NCI-H2227 (cell line): ENCODE data around the gene HNRNPD.
"Not testable (repeated sequence)": the region's sequence is repeated elsewhere in the genome, so short reads cannot be mapped to it uniquely, and the experiment has no call there.

Experiments used
- DNase-seq: peaks from one replicate; lab custom pipeline; 2025; ENCODE audit not compliant: unreplicated experiment; lab: John Stamatoyannopoulos, UW

HNRNPD gene, protein sequence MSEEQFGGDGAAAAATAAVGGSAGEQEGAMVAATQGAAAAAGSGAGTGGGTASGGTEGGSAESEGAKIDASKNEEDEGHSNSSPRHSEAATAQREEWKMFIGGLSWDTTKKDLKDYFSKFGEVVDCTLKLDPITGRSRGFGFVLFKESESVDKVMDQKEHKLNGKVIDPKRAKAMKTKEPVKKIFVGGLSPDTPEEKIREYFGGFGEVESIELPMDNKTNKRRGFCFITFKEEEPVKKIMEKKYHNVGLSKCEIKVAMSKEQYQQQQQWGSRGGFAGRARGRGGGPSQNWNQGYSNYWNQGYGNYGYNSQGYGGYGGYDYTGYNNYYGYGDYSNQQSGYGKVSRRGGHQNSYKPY

DNA sequence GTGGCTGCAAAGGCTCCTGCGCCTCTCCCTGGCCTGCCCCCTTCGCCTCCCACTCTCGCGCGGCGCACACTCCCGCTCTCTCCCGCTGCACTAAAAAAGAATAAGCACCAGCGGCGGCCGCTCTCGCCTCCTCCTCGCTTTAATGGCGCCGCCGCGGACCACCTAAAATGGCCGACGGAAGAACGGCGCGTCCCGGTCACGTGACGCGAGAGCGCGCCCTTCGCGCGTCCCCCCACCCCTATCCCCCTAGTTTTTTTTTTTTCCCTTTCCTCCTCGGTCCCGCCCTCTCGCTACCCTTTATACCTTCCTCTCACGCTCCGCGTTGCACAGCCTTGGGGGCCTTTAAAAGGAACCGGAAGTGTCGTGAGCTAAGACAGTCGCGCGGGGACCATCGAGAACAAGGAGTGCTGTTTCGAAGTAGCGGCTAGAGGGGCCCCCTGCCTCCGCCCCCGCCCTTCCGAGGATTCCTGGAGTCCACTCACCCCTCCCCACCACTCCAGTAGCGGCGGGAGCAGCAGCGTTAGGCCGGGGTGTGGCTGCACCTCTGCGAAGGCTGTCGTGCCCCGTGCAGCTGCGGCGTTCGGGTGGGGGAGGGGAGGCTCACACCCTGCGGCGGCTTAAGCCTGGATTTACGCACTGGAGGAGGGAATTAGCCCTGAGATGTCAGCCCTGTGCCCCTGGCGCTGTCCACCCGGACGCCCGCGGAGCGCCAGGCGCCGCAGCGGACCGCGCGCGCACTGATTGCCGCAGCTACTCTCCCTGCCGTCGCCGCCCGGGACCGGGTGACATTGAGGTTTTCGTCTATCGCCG lies at the start of gene HNRNPD:
Gene HNRNPD (minus strand): TSS at position 176 of the 810 bp plus-strand sequence. CDS start 313 bp downstream, outside the sequence.
- peak; percentile 98 for DNase-seq

DNA sequence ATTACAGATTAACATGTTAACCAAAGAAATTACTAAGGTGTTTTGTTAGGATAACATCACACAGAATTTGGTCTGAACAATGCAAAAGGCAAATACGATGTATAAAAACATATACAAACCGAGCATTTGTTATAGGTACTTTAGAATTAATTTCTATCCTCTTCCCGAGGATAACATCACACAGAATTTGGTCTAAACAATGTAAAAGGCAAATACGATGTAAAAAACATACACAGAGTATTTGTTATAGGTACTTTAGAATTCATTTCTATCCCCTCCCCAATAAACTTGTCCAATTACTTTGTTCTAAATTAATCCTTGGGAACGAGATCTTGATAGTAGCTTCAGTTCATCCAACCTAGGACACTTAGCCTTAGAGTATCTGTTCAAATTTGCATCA lies 48.8 kb upstream of the HNRNPD start:
- no peak for DNase-seq

DNA sequence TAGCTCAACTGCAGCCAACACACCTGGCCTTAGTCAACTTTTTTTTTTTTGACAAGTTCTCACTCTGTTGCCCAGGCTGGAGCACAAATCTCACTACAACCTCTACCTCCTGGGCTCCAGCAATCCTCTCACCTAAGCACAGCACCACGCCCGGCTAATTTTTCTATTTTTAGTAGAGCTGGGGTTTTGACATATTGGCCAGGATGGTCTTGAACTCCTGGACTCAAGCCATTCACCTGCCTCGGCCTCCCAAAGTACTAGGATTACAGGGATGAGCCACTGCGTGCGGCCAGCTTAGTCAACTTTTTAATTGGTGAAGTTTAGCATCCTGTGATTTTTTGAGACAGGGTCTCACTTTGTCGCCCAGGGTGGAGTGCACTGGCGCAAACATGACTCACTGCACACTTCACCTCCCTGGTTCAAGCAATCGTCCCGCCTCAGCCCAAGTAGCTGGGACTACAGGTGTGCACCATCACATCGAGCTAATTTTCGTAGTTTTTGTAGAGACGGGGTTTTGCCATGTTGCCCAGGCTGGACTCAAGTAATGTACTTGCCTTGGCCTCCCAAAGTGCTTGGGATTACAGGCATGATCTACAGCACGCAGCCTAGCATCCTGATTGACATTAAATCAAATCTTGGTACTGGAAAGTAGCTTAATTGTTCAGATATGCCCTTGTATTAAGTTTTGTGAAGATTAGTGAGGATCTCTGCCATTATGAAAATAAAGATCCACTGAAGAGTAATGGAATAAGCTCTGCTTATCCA lies 48.2 kb upstream of the HNRNPD start:
- DNase-seq: no peak

DNA sequence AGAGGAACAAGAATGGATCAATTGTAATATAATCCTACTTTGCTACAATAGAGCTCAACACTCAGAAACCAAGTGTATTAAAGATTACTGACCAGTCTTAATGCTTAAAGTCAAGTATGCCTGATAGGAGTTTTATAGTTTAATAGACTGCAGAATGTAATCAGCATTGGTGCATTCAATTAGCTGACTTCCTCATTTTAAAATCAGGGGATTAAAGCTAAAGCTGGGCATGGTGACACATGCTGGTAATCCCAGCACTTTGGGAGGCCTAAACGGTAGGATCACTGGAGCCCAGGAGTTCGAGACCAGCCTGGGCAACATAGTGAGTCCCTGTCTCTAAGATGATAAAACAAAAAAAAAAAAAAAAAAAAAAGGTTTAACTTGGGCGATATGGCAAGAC lies 45.7 kb upstream of the HNRNPD start:
- no peak for DNase-seq

DNA sequence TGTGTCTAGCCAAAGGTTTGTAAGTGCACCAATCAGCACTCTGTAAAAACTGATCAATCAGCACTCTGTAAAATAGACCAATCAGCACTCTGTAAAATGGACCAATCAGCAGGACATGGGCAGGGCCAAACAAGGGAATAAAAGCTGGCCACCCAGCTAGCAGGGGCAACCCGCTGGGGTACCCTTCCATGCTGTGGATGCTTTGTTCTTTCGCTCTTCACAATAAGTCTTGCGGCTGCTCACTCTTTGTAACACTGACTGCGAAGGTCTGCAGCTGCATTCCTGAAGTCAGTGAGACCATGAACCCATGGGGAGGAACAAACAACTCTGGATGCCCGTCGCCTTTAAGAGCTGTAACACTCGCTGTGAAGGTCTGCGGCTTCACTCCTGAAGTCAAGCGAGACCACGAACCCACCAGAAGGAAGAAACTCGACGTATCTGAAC lies 42.2 kb upstream of the HNRNPD start:
- DNase-seq: no peak

DNA sequence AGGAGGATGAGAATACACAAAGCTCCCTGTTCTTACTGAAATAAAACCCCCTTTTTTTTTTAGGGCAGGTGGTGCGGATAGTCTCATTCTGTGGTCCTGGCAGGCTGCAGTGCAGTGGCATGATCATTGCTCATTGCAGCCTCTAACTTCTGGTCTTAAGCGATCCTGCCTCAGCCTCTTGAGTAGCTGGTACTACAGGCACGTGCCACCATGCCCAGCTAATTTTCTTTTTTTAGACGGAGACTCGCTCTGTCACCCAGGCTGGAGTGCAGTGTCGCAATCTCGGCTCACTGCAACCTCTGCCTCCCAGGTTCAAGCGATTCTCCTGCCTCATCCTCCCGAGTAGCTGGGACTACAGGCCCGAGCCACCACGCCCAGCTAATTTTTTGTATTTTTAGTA lies 41.3 kb upstream of the HNRNPD start:
- not testable (repeated sequence) for DNase-seq

DNA sequence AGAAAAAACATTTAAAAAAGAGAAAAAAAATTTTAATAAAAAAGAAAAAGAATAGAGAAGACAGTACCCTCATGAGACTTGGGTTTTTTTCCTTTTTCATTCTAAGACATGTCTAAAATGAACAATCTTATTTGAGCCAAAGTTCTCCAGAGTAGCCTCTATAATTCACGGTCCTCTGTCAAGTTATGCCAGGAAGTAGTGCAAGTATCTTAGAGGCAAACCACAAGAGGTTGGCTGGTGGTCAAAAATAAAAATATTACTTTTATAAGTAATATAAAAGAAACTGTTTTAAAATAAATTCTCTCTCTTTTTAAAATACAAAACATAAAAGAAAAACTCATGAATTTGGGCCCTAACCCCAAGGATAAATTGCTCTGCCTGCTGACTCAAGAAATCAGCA lies 29.9 kb upstream of the HNRNPD start:
- no peak for DNase-seq

DNA sequence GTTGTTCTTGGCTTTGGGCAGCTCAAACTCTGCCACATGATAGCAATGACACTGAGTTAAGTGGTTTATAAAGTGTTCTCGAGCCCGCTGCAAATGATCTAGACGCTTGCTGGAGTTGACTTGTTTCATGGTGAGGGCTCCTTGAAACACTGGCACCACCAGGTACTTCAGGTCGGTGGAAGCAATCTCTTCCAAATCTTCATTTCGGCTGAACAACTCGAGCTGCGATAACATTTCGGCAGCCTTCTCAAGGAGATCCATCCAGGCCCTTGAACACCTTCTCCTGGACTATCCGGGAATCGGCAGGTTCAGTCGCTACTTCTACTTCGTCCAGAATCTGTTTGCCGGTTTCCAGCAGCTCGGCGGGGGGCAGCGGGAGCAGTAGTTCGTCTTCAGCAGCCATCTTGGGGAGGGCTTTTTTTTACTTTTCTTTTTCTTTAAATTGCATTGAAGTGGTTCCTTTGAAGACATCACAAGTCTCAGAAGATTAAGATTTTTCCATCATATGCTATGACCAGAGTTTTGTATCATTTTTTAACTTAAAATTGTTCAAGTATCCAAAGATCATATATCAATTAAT lies 28.5 kb upstream of the HNRNPD start:
- peak; percentile 65 for DNase-seq

DNA sequence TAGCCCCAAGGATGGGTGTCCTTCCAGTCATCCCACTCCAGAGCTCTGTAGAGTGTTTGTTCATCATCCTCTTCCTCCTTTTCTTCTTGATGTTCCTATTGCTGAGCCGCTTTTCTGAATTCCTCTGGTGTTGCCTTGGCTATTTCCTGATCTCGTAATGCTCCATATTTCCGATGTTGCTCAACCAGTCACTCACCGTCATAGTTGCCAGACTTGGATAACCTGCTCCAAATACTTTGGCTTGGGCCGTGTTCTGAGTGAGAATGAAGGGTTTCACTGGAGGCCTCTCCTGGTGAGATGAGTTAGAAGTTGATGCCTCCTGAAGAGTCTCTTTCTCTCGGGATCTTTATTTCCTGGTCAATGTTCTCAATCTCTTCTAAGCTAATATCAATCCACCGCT lies 27.8 kb upstream of the HNRNPD start:
- DNase-seq: no peak

DNA sequence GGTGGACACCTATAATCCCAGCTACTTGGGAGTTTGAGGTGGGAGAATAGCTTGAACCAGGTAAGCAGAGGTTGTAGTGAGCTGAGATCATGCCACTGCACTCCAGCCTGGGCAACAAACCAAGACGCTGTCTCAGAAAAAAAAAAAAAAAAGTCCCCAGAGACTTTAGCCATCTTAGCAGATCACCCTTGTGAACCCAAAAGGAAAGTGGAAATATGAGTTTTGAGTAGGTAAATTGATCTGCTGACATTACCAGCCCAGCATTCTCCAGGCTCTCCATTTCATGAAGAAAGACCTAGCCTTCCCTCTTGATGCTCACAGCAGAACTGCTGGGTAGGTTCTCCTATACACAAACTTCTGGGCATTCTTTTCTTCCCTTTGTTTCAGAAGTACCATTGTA lies 24.5 kb upstream of the HNRNPD start:
- DNase-seq: no peak

DNA sequence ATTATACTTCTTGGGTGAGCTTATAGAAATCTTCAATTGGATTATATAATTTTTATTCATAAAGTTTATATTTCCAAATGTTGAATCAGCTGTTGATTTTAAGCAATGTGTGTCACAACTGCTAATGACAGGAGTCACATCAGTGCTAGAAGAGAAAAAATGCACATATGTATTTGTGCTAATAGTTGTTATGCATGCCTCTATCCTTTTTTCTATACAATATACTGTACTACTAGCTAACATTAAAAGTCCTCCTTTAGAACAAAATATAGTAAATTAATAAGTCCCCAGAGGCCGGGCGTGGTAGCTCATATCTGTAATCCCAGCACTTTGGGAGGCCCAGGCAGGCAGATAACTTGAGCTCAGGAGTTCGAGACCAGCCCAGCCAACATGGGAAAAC lies 23.7 kb upstream of the HNRNPD start:
- no peak for DNase-seq

DNA sequence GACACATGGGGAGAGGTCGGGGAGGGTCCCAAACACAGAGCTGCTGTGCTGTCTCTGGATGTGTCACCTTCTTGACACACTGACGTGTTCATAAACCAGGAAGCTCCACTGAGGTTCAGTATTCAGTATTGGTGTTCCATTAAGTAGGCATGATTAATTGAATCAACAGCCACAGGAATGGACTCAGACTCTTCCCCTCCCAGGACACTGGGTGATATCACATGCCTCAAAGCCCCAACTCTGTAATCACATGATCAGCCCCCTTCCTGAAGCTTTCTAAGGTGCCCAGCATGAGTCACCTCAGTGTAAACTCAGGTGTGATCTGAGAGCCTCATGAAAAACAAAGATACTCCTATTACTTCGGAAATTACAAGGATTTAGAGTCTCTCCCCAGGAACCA lies 21.1 kb upstream of the HNRNPD start:
- no peak for DNase-seq

DNA sequence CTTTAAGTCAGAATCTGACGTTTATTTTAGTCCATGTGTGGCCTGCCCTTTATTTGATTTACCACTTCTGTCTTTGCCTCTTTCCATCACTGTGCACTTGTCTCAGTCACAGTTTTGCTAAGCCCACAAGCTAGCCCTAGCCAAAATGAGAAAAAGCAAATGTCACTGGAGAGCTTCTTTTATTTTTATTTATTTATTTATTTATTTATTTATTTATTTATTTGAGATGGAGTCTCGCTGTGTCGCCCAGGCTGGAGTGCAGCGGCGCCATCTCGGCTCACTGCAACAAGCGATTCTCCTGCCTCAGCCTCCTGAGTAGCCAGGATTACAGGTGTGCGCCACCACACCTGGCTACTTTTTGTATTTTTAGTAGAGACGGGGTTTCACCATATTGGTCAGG lies 16.3 kb upstream of the HNRNPD start:
- DNase-seq: not testable (repeated sequence)

DNA sequence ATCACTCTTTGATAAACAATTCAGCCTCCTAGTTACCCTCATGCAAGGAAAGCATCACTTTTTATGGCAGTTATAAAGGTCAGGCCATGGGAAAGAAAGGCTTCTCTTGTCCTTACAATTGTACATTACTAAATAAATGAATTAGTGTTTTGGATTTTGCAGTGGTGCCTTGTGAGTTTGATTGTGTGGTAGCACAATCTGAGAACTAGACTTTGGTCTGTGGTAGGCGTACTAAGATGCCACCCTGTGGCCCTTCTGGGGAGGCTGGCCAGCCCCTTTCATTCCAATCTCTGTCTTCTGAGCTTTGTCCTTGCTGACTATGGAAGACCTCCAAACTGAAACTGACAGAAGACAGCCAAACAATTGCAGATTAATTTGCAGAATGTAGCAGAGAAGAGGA lies 14.6 kb upstream of the HNRNPD start:
- DNase-seq: no peak

DNA sequence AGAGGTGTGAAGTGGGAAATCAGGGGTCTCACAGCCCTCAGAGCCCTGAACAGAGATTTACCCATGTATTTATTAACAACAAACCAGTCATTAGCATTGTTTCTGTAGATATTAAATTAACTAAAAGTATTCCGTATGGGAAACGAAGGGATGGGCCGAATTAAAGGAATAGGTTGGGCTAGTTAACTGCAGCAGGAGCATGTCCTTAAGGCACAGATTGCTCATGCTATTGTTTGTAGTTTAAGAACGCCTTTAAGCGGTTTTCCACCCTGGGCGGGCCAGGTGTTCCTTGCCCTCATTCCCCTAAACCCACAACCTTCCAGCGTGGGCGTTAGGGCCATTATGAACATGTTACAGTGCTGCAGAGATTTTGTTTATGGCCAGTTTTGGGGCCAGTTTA lies 12.5 kb upstream of the HNRNPD start:
- DNase-seq: not testable (repeated sequence)

DNA sequence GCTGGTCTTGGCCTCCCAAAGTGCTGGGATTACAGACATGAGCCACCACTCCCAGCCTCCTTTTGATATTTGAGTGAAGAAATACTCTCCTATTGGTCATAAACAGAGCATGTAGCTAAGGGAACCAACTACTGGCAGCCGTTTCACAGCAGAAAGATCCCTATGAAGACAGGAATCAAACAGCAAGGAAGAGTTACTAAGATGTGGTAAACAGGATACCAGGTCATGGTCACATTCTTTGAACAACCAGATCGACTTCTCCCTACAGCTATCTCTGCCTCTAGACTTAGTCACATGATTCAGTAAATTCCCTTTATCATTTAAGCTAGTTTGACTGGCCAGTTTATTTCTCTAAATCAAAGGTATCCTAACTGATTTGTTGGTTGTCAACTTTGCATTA lies 9.0 kb upstream of the HNRNPD start:
- DNase-seq: no peak

DNA sequence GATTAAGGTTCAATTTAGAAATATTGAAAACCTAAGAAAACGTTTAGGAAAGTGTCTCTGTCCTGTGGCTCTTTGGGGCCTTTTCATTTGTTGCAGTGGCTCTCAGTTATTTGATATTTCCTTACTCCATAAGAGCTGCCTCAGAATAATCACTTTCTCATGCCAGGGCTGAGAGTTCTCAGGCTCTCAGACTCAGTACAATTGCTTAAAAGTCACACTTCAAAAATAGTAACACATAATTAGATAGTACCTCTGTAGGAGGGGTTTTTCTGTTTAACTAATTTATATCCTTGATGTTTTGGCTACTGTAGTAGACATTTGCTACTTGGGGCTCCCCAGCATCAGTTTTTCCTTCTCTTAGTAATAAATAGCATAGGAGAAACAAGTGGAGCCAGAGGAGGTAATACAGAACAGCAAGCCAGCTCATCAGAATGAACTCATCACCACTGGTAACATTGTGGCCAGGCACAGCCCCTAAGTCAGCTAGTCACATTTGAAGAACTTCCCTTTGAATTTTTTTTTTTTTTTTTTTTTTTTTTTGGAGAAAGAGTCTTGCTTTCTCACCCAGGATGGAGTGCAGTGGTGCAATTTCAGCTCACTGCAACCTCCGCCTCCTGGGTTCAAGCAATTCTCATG lies 8.0 kb upstream of the HNRNPD start:
- DNase-seq: no peak

DNA sequence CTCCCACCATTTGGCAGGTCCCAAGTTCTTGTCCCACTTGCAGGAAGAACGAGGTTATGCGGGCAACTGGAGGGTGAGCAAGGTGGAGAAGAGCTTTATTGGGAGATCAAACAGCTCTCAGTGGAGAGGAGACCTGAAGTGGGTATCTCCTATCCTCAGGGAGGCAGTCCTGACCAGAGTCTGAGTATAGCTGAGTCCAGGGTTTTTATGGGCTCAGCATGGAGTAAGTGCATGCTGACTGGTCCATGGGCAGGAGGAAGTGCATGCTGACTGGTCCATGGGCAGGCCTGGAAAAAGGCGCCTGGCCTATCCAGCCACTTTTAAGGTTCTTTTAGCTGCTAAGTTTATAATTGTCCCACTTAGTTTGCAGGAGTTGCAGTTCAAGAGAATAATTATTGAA lies 7.4 kb upstream of the HNRNPD start:
- DNase-seq: no peak

DNA sequence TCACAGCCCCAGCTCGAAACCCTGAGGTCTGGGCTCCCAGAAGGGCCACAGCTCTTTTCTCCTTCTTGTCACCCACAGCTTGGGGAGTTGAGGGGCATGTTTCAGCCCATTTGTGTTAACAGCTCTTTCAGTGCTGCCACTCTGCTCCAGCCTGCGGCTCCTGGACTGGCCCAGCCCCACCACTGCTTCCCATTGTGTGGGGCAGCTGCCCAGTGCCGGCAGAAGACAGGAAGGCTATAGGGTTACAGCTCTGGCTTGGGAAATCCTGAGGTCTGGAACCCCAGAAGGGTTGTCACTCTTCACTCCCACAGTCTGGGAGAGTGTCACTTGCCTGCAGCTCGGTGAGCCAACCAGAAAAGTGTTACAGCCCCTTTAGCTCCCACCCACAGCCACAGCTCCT lies 7.0 kb upstream of the HNRNPD start:
- no peak for DNase-seq

DNA sequence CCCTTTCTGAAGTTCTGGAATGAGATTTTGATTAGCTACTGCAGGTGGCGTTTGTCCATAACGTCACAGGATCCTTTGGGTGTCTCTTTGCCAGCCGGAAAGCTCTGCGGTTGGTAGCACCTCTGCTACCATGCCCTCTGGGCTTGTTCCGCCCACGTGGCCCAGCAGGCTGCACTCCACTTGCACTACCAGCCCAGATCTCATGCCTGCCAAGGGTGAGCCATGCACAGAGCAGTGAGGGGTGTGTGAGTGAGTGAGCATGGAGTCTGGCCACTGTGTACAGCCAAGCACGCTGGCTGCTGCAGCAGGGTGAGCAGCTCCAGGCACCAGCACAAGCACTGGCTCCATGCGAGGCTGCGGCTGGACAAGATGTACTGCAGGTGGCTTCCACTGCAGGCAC lies 6.6 kb upstream of the HNRNPD start:
- DNase-seq: no peak

DNA sequence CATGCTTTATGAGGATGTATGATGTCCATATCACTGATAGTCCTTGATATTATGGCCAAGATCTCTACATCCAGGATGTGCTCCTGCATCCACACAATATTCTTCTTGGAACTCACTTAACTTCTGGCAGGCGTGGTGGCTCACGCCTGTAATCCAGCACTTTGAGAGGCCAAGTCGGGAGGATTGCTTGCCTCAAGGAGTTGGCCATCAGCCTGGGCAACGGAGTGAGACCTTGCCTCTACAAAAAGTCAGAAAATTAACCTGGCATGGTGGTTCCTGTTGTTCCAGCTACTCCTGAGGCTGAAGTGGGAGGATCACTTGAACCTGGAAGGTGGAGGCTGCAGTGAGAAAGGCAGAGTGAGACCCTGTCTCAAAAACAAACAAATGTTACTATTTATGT lies 2.3 kb upstream of the HNRNPD start:
- DNase-seq: no peak
